T-cell (primary cell): Measurements from ENCODE around the gene CENPQ. TPM values are rescaled to one million over a fixed set of nuclear protein-coding genes. Genes with fewer than 3 reads are reported as not detected.

Source experiments
- ATAC-seq, 4 experiments: fragments of 200-7000 bp in 3 of 4; fragments of 150-1000 bp in 1 of 4; cut with Tn5 transposase; replicated peaks in 1 of 4; 1 replicate in 3 of 4; 2 replicates in 1 of 4; pipeline ENCODE4 v1.10.0; 2021; ENCODE audit warnings: moderate library complexity in 3 of 4, mild to moderate bottlenecking in 2 of 4, moderate number of reproducible peaks in 1 of 4
- CTCF ChIA-PET, 2 donors: fragments of 300-600 bp; sonication (Branson Sonifier 250); formaldehyde crosslinking; loops; one replicate each; lab custom pipeline; 2022; ENCODE audit warnings: antibody characterized with exemption in 2 of 2; lab: Charles Lee
- POLR2A ChIA-PET, 2 donors: fragments of 300-600 bp; sonication (Branson Sonifier 250); formaldehyde crosslinking; loops; one replicate each; lab custom pipeline; 2022; ENCODE audit warnings: antibody characterized with exemption in 2 of 2; lab: Charles Lee
- DNase-seq, 35 experiments: peaks; one replicate each; pipeline versions ENCODE4 v3.0.0 to v3.0.0-alpha.2; 2013 to 2023
- H3K27ac ChIP-seq: one replicate; pipeline ENCODE4 v1.5.1; 2013; ENCODE audit warnings: low read length
- H3K27me3 ChIP-seq, 2 experiments: replicated peaks in 1 of 2; 1 replicate in 1 of 2; 2 replicates in 1 of 2; pipeline versions ENCODE4 v1.6.1 to v1.7.0; 2013; ENCODE audit warnings: low read length in 1 of 2, mixed read lengths in 1 of 2; ENCODE audit not compliant: control insufficient read depth in 2 of 2, insufficient read depth in 2 of 2; ENCODE audit errors: extremely low read depth in 1 of 2
- H3K36me3 ChIP-seq, 2 donors: 1 replicate in 1 of 2; 2 replicates in 1 of 2; pipeline versions ENCODE4 v1.6.1 to v1.7.0; 2013; ENCODE audit warnings: low read length in 1 of 2; ENCODE audit not compliant: control insufficient read depth in 2 of 2, insufficient read depth in 1 of 2; ENCODE audit errors: extremely low read depth in 1 of 2
- H3K4me1 ChIP-seq, 2 experiments: 1 replicate in 1 of 2; 2 replicates in 1 of 2; pipeline versions ENCODE4 v1.6.1 to v1.7.0; 2013; ENCODE audit warnings: low read length in 2 of 2, mixed read lengths in 1 of 2; ENCODE audit not compliant: insufficient read depth in 2 of 2, control insufficient read depth in 1 of 2; ENCODE audit errors: extremely low read depth in 1 of 2
- H3K4me3 ChIP-seq, 2 donors: 1 replicate in 1 of 2; 2 replicates in 1 of 2; pipeline versions ENCODE4 v1.5.1 to v1.7.0; 2013; ENCODE audit warnings: mild to moderate bottlenecking in 2 of 2, low read length in 1 of 2, moderate library complexity in 1 of 2; ENCODE audit not compliant: control insufficient read depth in 1 of 2; ENCODE audit errors: extremely low read depth in 1 of 2
- H3K9me3 ChIP-seq: 2 replicates; pipeline ENCODE4 v1.7.0; 2013
- H3K27ac Mint-ChIP-seq, 2 donors: one replicate each; pipeline ENCODE4 v1.8.0; 2020 to 2021; ENCODE audit warnings: mild to moderate bottlenecking in 2 of 2, mixed read lengths in 2 of 2
- H3K27me3 Mint-ChIP-seq, 2 donors: one replicate each; pipeline ENCODE4 v1.8.0; 2021 to 2022; ENCODE audit warnings: mixed read lengths in 2 of 2
- H3K36me3 Mint-ChIP-seq: one replicate; pipeline ENCODE4 v1.8.0; 2021; ENCODE audit warnings: mixed read lengths
- H3K4me1 Mint-ChIP-seq, 3 donors: one replicate each; pipeline ENCODE4 v1.8.0; 2020 to 2022; ENCODE audit warnings: mixed read lengths in 3 of 3, mild to moderate bottlenecking in 1 of 3
- H3K4me3 Mint-ChIP-seq, 3 donors: one replicate each; pipeline ENCODE4 v1.8.0; 2020 to 2022; ENCODE audit warnings: mild to moderate bottlenecking in 3 of 3, mixed read lengths in 3 of 3, moderate library complexity in 3 of 3
- H3K9me3 Mint-ChIP-seq, 3 donors: one replicate each; pipeline ENCODE4 v1.8.0; 2020 to 2022; ENCODE audit warnings: mixed read lengths in 3 of 3
- WGBS: methylation state at CpG from one replicate; pipeline ENCODE4 v1.1.5; 2013; ENCODE audit warnings: missing lambda C conversion rate; ENCODE audit not compliant: insufficient coverage; 5-methylcytosine and 5-hydroxymethylcytosine counted together
- total RNA-seq, 35 experiments: library from RNA in 6 of 35; stranded (reverse) in 6 of 35; fragments of 120-200 nt in 1 of 35; gene quantifications; one replicate each; pipeline versions ENCODE4 v1.2.1 to v1.2.4 and lab custom pipeline; 2013 to 2026

The CENPQ gene
- total RNA-seq, 5 donors from 2014 or later (not counting 1 experiment from before 2014, with no cell fraction given) = 1.5 to 4.4 (median 3.8) TPM

DNA sequence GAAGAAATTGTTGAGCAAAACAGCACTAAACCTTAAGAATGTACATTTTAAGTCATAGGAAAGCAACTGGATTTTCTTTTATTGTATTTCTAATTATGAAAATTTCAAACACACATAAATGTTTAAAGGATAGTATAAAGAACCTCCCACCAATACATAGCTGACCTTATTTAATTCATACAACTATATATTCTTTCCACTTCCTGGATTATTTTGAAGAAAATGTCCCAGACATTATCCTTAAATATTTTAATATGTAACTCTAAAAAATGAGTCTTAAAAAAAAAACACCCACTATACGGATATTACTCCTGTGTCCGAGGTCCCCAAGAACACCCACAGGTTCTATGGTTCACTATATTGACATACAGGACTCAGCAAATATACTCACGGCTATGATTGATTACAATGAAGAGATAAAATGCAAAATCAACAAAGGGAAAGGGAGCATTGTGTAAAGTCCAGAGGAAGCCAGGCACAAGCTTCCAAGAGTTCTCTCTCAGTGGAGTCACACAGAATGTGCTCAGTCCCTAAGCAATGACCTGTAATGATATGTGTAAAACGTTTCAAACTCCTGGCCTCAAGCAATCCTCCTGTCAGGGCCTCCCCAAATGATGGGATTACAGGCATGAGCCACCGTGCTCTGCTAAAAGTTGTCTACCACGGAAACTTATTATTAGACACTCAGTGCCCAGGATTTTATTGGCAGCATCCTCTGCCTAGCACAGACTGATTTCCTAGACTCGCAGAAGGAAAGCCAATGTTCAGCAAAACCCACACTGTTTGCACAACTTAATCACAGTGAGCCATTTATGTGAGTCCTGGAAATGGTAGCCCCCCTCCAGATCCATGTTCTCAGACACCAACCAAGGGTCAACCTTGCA is 59.8 kb downstream of the CENPQ start:
- ChIA-PET POLR2A (no interaction called here), CTCF (no interaction called here)
- H3K27ac ChIP-seq = no peak overlapping the region
- Mint-ChIP-seq H3K36me3 (no peaks in the 10 kb centered on the region), H3K27ac (no peak overlapping the region), H3K9me3 (no peaks in the 10 kb centered on the region), H3K27me3 (peaks cover 0 to 1% of the 10 kb centered on the region in 2 donors), H3K4me3 (no peak overlapping the region), H3K4me1 (no peaks in the 10 kb centered on the region)
- no peaks in the 10 kb centered on the region for H3K36me3 ChIP-seq
- whole genome bisulfite sequencing = 66% methylated on average over 4 of the region's 7 CpGs
- H3K9me3 ChIP-seq = no peaks in the 10 kb centered on the region
- no peak for DNase-seq
- H3K4me3 ChIP-seq = no peak overlapping the region
- H3K4me1 ChIP-seq = no peaks in the 10 kb centered on the region
- H3K27me3 ChIP-seq = no peaks in the 10 kb centered on the region
- no peak for ATAC-seq

DNA sequence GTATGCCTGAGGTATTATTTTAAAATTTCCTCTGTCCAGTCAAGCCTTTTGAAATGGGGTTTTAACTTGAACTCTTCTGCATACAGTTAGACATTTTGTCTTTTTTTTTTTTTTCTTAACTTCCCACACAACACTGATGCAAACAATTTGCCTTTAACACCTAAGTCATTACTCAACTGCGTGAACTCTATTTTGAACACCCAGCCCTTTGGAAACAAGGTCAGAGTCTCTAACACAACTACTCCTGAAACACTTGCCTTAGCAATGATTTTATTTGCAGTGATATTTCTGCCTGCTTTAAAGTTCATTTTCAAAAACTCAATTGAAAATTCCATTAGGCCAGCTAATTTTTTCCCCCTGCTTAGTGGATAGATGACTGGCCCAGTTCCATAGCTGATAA is 60.7 kb downstream of the CENPQ start:
- Histone ChIP-seq H3K4me3 (no peak overlapping the region), H3K27ac (no peak overlapping the region), H3K4me1 (no peaks in the 10 kb centered on the region), H3K27me3 (no peaks in the 10 kb centered on the region), H3K9me3 (no peaks in the 10 kb centered on the region), H3K36me3 (no peaks in the 10 kb centered on the region)
- Mint-ChIP-seq H3K27ac (no peak overlapping the region), H3K9me3 (no peaks in the 10 kb centered on the region), H3K4me1 (no peaks in the 10 kb centered on the region), H3K4me3 (no peak overlapping the region), H3K36me3 (no peaks in the 10 kb centered on the region), H3K27me3 (peaks cover 0 to 1% of the 10 kb centered on the region in 2 donors)
- WGBS = no CpG with 5 or more reads among the region's 1 CpG
- DNase-seq (no peak), ATAC-seq (no peak)
- POLR2A ChIA-PET = no interaction called here
- CTCF ChIA-PET = no interaction called here

DNA sequence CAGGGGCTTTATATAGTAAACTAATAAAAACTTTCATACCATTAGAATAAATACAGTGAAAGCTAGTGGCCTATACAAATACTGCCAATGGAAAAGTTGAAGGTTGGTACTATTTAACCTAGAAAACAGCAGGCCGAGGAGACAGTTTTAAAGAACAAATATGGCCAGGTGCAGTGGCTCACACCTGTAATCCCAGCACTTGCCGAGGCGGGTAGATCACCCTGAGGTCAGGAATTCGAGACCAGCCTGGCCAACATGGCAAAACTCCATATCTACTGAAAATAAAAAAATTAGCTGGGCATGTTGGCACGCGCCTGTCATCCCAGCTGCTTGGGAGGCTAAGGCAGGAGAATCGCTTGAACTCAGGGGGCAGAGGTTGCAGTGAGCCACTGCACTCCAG is 61.4 kb downstream of the CENPQ start:
- Histone ChIP-seq H3K4me3 (no peak overlapping the region), H3K9me3 (no peaks in the 10 kb centered on the region), H3K27me3 (no peaks in the 10 kb centered on the region), H3K4me1 (no peaks in the 10 kb centered on the region), H3K36me3 (no peaks in the 10 kb centered on the region), H3K27ac (no peak overlapping the region)
- no peaks in the 10 kb centered on the region for H3K9me3 Mint-ChIP-seq
- H3K4me1 Mint-ChIP-seq = no peaks in the 10 kb centered on the region
- DNase-seq (no peak), ATAC-seq (no peak)
- peaks cover 2 to 6% of the 10 kb centered on the region in 2 donors for H3K27me3 Mint-ChIP-seq
- H3K4me3 Mint-ChIP-seq = no peak overlapping the region
- 50% methylated on average over 1 of the region's 7 CpGs for WGBS
- CTCF ChIA-PET = no interaction called here
- POLR2A ChIA-PET = no interaction called here
- no peak overlapping the region for H3K27ac Mint-ChIP-seq
- no peaks in the 10 kb centered on the region for H3K36me3 Mint-ChIP-seq

DNA sequence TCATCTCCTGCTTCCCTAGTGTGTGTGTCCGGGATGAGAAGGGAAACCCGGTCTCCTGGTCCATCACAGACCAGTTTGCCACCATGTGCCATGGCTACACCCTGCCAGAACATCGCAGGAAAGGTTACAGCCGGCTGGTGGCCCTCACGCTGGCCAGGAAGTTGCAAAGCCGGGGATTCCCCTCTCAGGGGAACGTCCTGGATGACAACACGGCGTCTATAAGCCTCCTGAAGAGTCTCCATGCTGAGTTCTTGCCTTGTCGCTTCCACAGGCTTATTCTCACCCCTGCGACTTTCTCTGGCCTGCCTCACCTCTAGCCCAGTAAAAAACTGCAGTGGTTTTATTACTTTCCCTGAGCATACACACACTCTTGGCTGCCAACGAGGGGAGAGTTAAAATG is 63.4 kb downstream of the CENPQ start:
- CTCF ChIA-PET = no interaction called here
- H3K27ac Mint-ChIP-seq = no peak overlapping the region

GRCh38 chr6:49527320-49527719 is 64.2 kb downstream of the CENPQ start:
- DNase-seq = no peak

More for the DNA sequence above, 63.4 kb downstream of the CENPQ start:
- DNase-seq (no peak), ATAC-seq (no peak)
- Histone ChIP-seq H3K27me3 (no peaks in the 10 kb centered on the region), H3K27ac (no peak overlapping the region), H3K36me3 (no peaks in the 10 kb centered on the region), H3K4me1 (no peaks in the 10 kb centered on the region), H3K9me3 (no peaks in the 10 kb centered on the region), H3K4me3 (no peak overlapping the region)
- Mint-ChIP-seq H3K27me3 (peaks cover 7 to 12% of the 10 kb centered on the region in 2 donors), H3K4me3 (no peak overlapping the region), H3K4me1 (no peaks in the 10 kb centered on the region), H3K9me3 (no peaks in the 10 kb centered on the region), H3K36me3 (no peaks in the 10 kb centered on the region)
- POLR2A ChIA-PET = no interaction called here
- WGBS = 67% methylated on average over 9 of the region's 12 CpGs

DNA sequence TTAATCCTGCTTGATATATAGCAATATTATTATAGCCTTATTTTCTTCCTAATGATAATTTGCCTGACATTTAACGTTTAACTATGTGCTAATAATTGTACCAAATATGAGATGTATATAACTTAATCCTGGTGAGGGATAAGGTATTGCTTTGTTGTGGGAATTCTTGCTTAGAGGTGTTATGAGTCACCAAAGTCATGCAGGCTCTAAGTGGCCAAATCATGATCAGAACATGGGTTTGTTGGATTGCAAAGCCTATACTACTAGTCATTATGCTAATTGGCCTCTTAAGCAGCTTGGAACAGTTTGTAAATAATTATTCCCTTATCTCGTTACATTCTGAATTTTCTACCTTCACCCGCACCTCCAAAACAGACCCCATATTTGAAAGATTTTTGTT is 65.4 kb downstream of the CENPQ start:
- ATAC-seq (no peak), DNase-seq (no peak)
- H3K4me3 ChIP-seq = no peak overlapping the region
- ChIA-PET POLR2A (no interaction called here), CTCF (no interaction called here)
- no CpG with 5 or more reads among the region's 3 CpGs for WGBS
- Mint-ChIP-seq H3K9me3 (no peaks in the 10 kb centered on the region), H3K27me3 (peaks cover 11 to 15% of the 10 kb centered on the region in 2 donors), H3K4me3 (no peak overlapping the region), H3K36me3 (no peaks in the 10 kb centered on the region), H3K27ac (no peak overlapping the region), H3K4me1 (peaks cover 2 to 8% (median 4%) of the 10 kb centered on the region in 3 donors)
- no peaks in the 10 kb centered on the region for H3K9me3 ChIP-seq
- H3K27ac ChIP-seq = no peak overlapping the region
- no peaks in the 10 kb centered on the region for H3K27me3 ChIP-seq
- no peaks in the 10 kb centered on the region for H3K4me1 ChIP-seq
- no peaks in the 10 kb centered on the region for H3K36me3 ChIP-seq

More at GRCh38 chr6:49527320-49527719, 64.2 kb downstream of the CENPQ start:
- no peak for ATAC-seq
- POLR2A ChIA-PET = no interaction called here
- Histone ChIP-seq H3K4me1 (no peaks in the 10 kb centered on the region), H3K27ac (no peak overlapping the region), H3K4me3 (no peak overlapping the region), H3K27me3 (no peaks in the 10 kb centered on the region), H3K9me3 (no peaks in the 10 kb centered on the region), H3K36me3 (no peaks in the 10 kb centered on the region)
- no CpG with 5 or more reads among the region's 1 CpG for WGBS
- no peaks in the 10 kb centered on the region for H3K36me3 Mint-ChIP-seq
- peaks cover 2 to 6% (median 4%) of the 10 kb centered on the region in 3 donors for H3K4me1 Mint-ChIP-seq
- peaks cover 11 to 15% of the 10 kb centered on the region in 2 donors for H3K27me3 Mint-ChIP-seq
- H3K27ac Mint-ChIP-seq = no peak overlapping the region
- H3K9me3 Mint-ChIP-seq = no peaks in the 10 kb centered on the region
- no peak overlapping the region for H3K4me3 Mint-ChIP-seq
- CTCF ChIA-PET = no interaction called here
